ENCODE measurements around the gene ELP5.

ELP5 gene

GRCh38 chr17:7262935-7263800 lies 11.2 kb downstream of the ELP5 start:
- H3K4me2 ChIP-seq (ENCODE audit: insufficient read depth, low read length), result no peak overlapping the region
- ATAC-seq (ENCODE audit: insufficient read depth, low read depth) (no peak), DNase-seq (no peak)
- no peak for TF ChIP-seq EZH2 (IDR thresholded peaks at IDR 0.05; ENCODE audit: borderline replicate concordance, low read depth, low read length, severe bottlenecking)
- no peak for TF ChIP-seq CTCF (IDR thresholded peaks at IDR 0.05; ENCODE audit: borderline replicate concordance, extremely low read depth, low read length, poor library complexity, severe bottlenecking)
- H4K20me1 ChIP-seq (ENCODE audit: insufficient read depth, low read length), result no peaks in the 10 kb centered on the region
- no peaks in the 10 kb centered on the region for H3K79me2 ChIP-seq (ENCODE audit: insufficient read depth, low read length)
- no peaks in the 10 kb centered on the region for H3K27me3 ChIP-seq (ENCODE audit: insufficient read depth, low read length, poor library complexity)
- H3K36me3 ChIP-seq (ENCODE audit: insufficient read depth, low read length), result peaks cover 15% of the 10 kb centered on the region
- H3K9me3 ChIP-seq (ENCODE audit: insufficient read depth, low read length, severe bottlenecking), result no peaks in the 10 kb centered on the region
- H2AFZ ChIP-seq (ENCODE audit: low read depth, low read length), result peak overlapping the region; percentile 36
- H3K4me3 ChIP-seq (ENCODE audit: low read depth in 1 of 2, low read length in 2 of 2), result no peak overlapping the region
- no peak overlapping the region for H3K9ac ChIP-seq (ENCODE audit: low read depth, low read length)
- peaks cover 3% of the 10 kb centered on the region; the same call in 1 of the 2 replicates for H3K4me1 ChIP-seq (ENCODE audit: insufficient read depth, low read length)
- H3K27ac ChIP-seq (ENCODE audit: low read length), result no peak overlapping the region

- no peak overlapping the region for H3K27ac ChIP-seq (ENCODE audit: low read length)
- H3K4me3 ChIP-seq (ENCODE audit: low read depth in 1 of 2, low read length in 2 of 2), result no peak overlapping the region
- H3K27me3 ChIP-seq (ENCODE audit: insufficient read depth, low read length, poor library complexity), result no peaks in the 10 kb centered on the region
- no peak overlapping the region for H3K4me2 ChIP-seq (ENCODE audit: insufficient read depth, low read length)
- H4K20me1 ChIP-seq (ENCODE audit: insufficient read depth, low read length), result no peaks in the 10 kb centered on the region
- no peaks in the 10 kb centered on the region for H3K79me2 ChIP-seq (ENCODE audit: insufficient read depth, low read length)
- ATAC-seq (ENCODE audit: insufficient read depth, low read depth) (no peak), DNase-seq (no peak)
- H3K4me1 ChIP-seq (ENCODE audit: insufficient read depth, low read length), result peaks cover 3% of the 10 kb centered on the region; the same call in 1 of the 2 replicates
- no peak overlapping the region for H3K9ac ChIP-seq (ENCODE audit: low read depth, low read length)
- H2AFZ ChIP-seq (ENCODE audit: low read depth, low read length), result peak overlapping the region; percentile 36; the same call in 1 of the 2 replicates
- H3K9me3 ChIP-seq (ENCODE audit: insufficient read depth, low read length, severe bottlenecking), result no peaks in the 10 kb centered on the region
- TF ChIP-seq CTCF (IDR thresholded peaks at IDR 0.05; ENCODE audit: borderline replicate concordance, extremely low read depth, low read length, poor library complexity, severe bottlenecking) (no peak), EZH2 (IDR thresholded peaks at IDR 0.05; ENCODE audit: borderline replicate concordance, low read depth, low read length, severe bottlenecking) (no peak)
- peaks cover 9% of the 10 kb centered on the region for H3K36me3 ChIP-seq (ENCODE audit: insufficient read depth, low read length)
These were observed 11.7 kb downstream of the ELP5 start for GRCh38 chr17:7263801-7264078.

- H2AFZ ChIP-seq (ENCODE audit: low read depth, low read length), result no peak overlapping the region
- no peaks in the 10 kb centered on the region for H3K27me3 ChIP-seq (ENCODE audit: insufficient read depth, low read length, poor library complexity)
- no peaks in the 10 kb centered on the region for H4K20me1 ChIP-seq (ENCODE audit: insufficient read depth, low read length)
- DNase-seq (no peak), ATAC-seq (ENCODE audit: insufficient read depth, low read depth) (no peak)
- H3K4me3 ChIP-seq (ENCODE audit: low read depth in 1 of 2, low read length in 2 of 2), result no peak overlapping the region
- H3K9me3 ChIP-seq (ENCODE audit: insufficient read depth, low read length, severe bottlenecking), result no peaks in the 10 kb centered on the region
- no peak for TF ChIP-seq EZH2 (IDR thresholded peaks at IDR 0.05; ENCODE audit: borderline replicate concordance, low read depth, low read length, severe bottlenecking)
- no peak for TF ChIP-seq CTCF (IDR thresholded peaks at IDR 0.05; ENCODE audit: borderline replicate concordance, extremely low read depth, low read length, poor library complexity, severe bottlenecking)
- no peaks in the 10 kb centered on the region for H3K36me3 ChIP-seq (ENCODE audit: insufficient read depth, low read length)
- no peak overlapping the region for H3K4me2 ChIP-seq (ENCODE audit: insufficient read depth, low read length)
- H3K4me1 ChIP-seq (ENCODE audit: insufficient read depth, low read length), result peaks cover 3% of the 10 kb centered on the region; the same call in 1 of the 2 replicates
- no peak overlapping the region for H3K9ac ChIP-seq (ENCODE audit: low read depth, low read length)
- no peaks in the 10 kb centered on the region for H3K79me2 ChIP-seq (ENCODE audit: insufficient read depth, low read length)
- H3K27ac ChIP-seq (ENCODE audit: low read length), result no peak overlapping the region
These were observed 14.8 kb downstream of the ELP5 start for GRCh38 chr17:7266784-7267183.

All from DND-41 (cell line).